NK-92 (cell line): ENCODE data around the gene BPIFA3.
"Not testable (repeated sequence)": the region's sequence is repeated elsewhere in the genome, so short reads cannot be mapped to it uniquely, and the experiment has no call there.

Experiments
- DNase-seq: peaks from one replicate; lab custom pipeline; 2025; ENCODE audit not compliant: unreplicated experiment; lab: John Stamatoyannopoulos, UW

BPIFA3 gene

GRCh38 chr20:33217052-33217451, at the start of gene BPIFA3:
Gene BPIFA3 (plus strand): TSS chr20:33217352. CDS start chr20:33217537, 185 bp downstream.
- no peak for DNase-seq

- no peak for DNase-seq
Measured at GRCh38 chr20:33167859-33168258, 49.3 kb upstream of the BPIFA3 start, which contains the start of gene BPIFA2. Gene BPIFA2 (plus strand): TSS chr20:33168159. CDS start chr20:33169146, 987 bp downstream.

- DNase-seq: no peak
Measured at GRCh38 chr20:33169176-33169794, 47.9 kb upstream of the BPIFA3 start.

- DNase-seq: no peak
Measured at GRCh38 chr20:33172781-33173180, 44.4 kb upstream of the BPIFA3 start.

GRCh38 chr20:33175123-33175522, 42.0 kb upstream of the BPIFA3 start:
- DNase-seq: no peak

- DNase-seq: no peak
Measured at GRCh38 chr20:33176101-33176500, 41.1 kb upstream of the BPIFA3 start.

- no peak for DNase-seq
Measured at GRCh38 chr20:33177866-33178265, 39.3 kb upstream of the BPIFA3 start.

GRCh38 chr20:33178726-33179125, 38.4 kb upstream of the BPIFA3 start:
- DNase-seq: no peak

GRCh38 chr20:33180169-33180568, 37.0 kb upstream of the BPIFA3 start:
- no peak for DNase-seq

- no peak for DNase-seq
Measured at GRCh38 chr20:33181482-33182093, 35.6 kb upstream of the BPIFA3 start.

- no peak for DNase-seq
Measured at GRCh38 chr20:33183312-33183711, 33.8 kb upstream of the BPIFA3 start.

GRCh38 chr20:33185031-33185590, 32.0 kb upstream of the BPIFA3 start:
- DNase-seq: not testable (repeated sequence)

GRCh38 chr20:33187491-33187890, 29.7 kb upstream of the BPIFA3 start:
- no peak for DNase-seq

GRCh38 chr20:33188421-33188820, 28.7 kb upstream of the BPIFA3 start:
- no peak for DNase-seq

- DNase-seq: no peak
Measured at GRCh38 chr20:33191484-33191883, 25.7 kb upstream of the BPIFA3 start.

GRCh38 chr20:33191955-33192354, 25.2 kb upstream of the BPIFA3 start:
- DNase-seq: no peak

GRCh38 chr20:33192912-33193501, 24.1 kb upstream of the BPIFA3 start:
- no peak for DNase-seq

GRCh38 chr20:33199026-33199425, 18.1 kb upstream of the BPIFA3 start:
- DNase-seq: no peak

GRCh38 chr20:33202451-33202850, 14.7 kb upstream of the BPIFA3 start:
- no peak for DNase-seq

- no peak for DNase-seq
Measured at GRCh38 chr20:33203444-33203843, 13.7 kb upstream of the BPIFA3 start.

- no peak for DNase-seq
Measured at GRCh38 chr20:33209789-33210188, 7.4 kb upstream of the BPIFA3 start.

GRCh38 chr20:33210371-33210770, 6.8 kb upstream of the BPIFA3 start:
- DNase-seq: no peak
